Glutamatergic neuron (in vitro differentiated cells): Measurements from ENCODE around the gene TSPYL2. TPM values are rescaled to one million over a fixed set of nuclear protein-coding genes. Genes with fewer than 3 reads are reported as not detected.

Experiments
- DNase-seq: peaks from one replicate; pipeline ENCODE4 v3.0.0; 2022
- H3K27ac Mint-ChIP-seq: one replicate; pipeline ENCODE4 v1.8.0; 2020; ENCODE audit warnings: mild to moderate bottlenecking, mixed read lengths, inconsistent platforms; ENCODE audit not compliant: unreplicated experiment
- H3K27me3 Mint-ChIP-seq: one replicate; pipeline ENCODE4 v1.8.0; 2020; ENCODE audit warnings: mild to moderate bottlenecking, moderate library complexity, mixed read lengths, inconsistent platforms; ENCODE audit not compliant: unreplicated experiment
- H3K36me3 Mint-ChIP-seq: one replicate; pipeline ENCODE4 v1.8.0; 2020; ENCODE audit warnings: mild to moderate bottlenecking, mixed read lengths, inconsistent platforms; ENCODE audit not compliant: unreplicated experiment
- H3K4me1 Mint-ChIP-seq: one replicate; pipeline ENCODE4 v1.8.0; 2020; ENCODE audit warnings: mild to moderate bottlenecking, low read depth, mixed read lengths, inconsistent platforms; ENCODE audit not compliant: unreplicated experiment
- H3K4me3 Mint-ChIP-seq: one replicate; pipeline ENCODE4 v1.8.0; 2020; ENCODE audit warnings: mild to moderate bottlenecking, mixed read lengths, inconsistent platforms; ENCODE audit not compliant: unreplicated experiment
- H3K9me3 Mint-ChIP-seq: one replicate; pipeline ENCODE4 v1.8.0; 2020; ENCODE audit warnings: mild to moderate bottlenecking, moderate library complexity, mixed read lengths, inconsistent platforms; ENCODE audit not compliant: unreplicated experiment
- total RNA-seq: library from RNA; stranded (reverse); fragmentation: NEBNext Ultra II Directional; extraction: Animal tissue kit (Norgen Biotek cat#: 25700); gene quantifications from one replicate; pipeline ENCODE4 v1.2.1, GENCODE V29; 2021; ENCODE audit not compliant: unreplicated experiment
- TF ChIP-seq, protein P1 (sequence below): fragments of 200-600 bp; sonication (generic); IDR thresholded peaks from one replicate; pipeline ENCODE4 v1.5.0; 2021; ENCODE audit not compliant: partially characterized antibody, unreplicated experiment

Gene TSPYL2
- total RNA-seq, 1 donor from 2014 or later: 10.2 TPM

GRCh38 chrX:53135581-53135980 is 53.4 kb downstream of the TSPYL2 start:
- Mint-ChIP-seq H3K9me3 (peaks cover 6% of the 10 kb centered on the region), H3K27me3 (no peaks in the 10 kb centered on the region), H3K4me1 (no peaks in the 10 kb centered on the region), H3K4me3 (no peak overlapping the region), H3K27ac (no peak overlapping the region), H3K36me3 (no peaks in the 10 kb centered on the region)
- DNase-seq: no peak
- TF ChIP-seq, protein P1, sequence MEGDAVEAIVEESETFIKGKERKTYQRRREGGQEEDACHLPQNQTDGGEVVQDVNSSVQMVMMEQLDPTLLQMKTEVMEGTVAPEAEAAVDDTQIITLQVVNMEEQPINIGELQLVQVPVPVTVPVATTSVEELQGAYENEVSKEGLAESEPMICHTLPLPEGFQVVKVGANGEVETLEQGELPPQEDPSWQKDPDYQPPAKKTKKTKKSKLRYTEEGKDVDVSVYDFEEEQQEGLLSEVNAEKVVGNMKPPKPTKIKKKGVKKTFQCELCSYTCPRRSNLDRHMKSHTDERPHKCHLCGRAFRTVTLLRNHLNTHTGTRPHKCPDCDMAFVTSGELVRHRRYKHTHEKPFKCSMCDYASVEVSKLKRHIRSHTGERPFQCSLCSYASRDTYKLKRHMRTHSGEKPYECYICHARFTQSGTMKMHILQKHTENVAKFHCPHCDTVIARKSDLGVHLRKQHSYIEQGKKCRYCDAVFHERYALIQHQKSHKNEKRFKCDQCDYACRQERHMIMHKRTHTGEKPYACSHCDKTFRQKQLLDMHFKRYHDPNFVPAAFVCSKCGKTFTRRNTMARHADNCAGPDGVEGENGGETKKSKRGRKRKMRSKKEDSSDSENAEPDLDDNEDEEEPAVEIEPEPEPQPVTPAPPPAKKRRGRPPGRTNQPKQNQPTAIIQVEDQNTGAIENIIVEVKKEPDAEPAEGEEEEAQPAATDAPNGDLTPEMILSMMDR: no peak

Other genes starting within 250 kb of the TSPYL2 start
- gene XAGE3, start 214.3 kb upstream of the TSPYL2 start, total RNA-seq: not detected
- 11.8 TPM for gene FAM156B, start 185.0 kb upstream of the TSPYL2 start, total RNA-seq
- 22.1 TPM for gene FAM156A, start 123.8 kb upstream of the TSPYL2 start, total RNA-seq
- 85.3 TPM for gene GPR173, start 33.6 kb upstream of the TSPYL2 start, total RNA-seq
- gene KANTR, start 11.8 kb downstream of the TSPYL2 start, total RNA-seq: 20.0 TPM
- gene KDM5C, start 142.8 kb downstream of the TSPYL2 start, total RNA-seq: 124 TPM
- 1.6 TPM for gene IQSEC2, start 199.2 kb downstream of the TSPYL2 start, total RNA-seq